NCI-H446 (cell line): ENCODE measurements around the gene CDK11B.

ENCODE experiments used
- DNase-seq, 2 experiments: peaks; one replicate each; lab custom pipeline; 2025; lab: John Stamatoyannopoulos, UW

Gene CDK11B

GRCh38 chr1:1627261-1627828 is 31.5 kb downstream of the CDK11B start:
- no peak for DNase-seq

- no peak for DNase-seq
These were observed 32.3 kb downstream of the CDK11B start for GRCh38 chr1:1626207-1627141.

- DNase-seq = no peak
These were observed 33.0 kb downstream of the CDK11B start for GRCh38 chr1:1625824-1626206.

- no peak for DNase-seq
These were observed 33.4 kb downstream of the CDK11B start for GRCh38 chr1:1625404-1625775.

- DNase-seq = no peak
These were observed 34.1 kb downstream of the CDK11B start for GRCh38 chr1:1624443-1625403.

GRCh38 chr1:1623631-1624442 is 35.0 kb downstream of the CDK11B start:
- no peak for DNase-seq

GRCh38 chr1:1623181-1623630 is 35.6 kb downstream of the CDK11B start:
- no peak for DNase-seq

GRCh38 chr1:1622788-1623094 is 36.1 kb downstream of the CDK11B start:
- no peak for DNase-seq

GRCh38 chr1:1622010-1622787 is 36.6 kb downstream of the CDK11B start:
- no peak for DNase-seq

GRCh38 chr1:1621173-1622009 is 37.4 kb downstream of the CDK11B start:
- DNase-seq = no peak

GRCh38 chr1:1620433-1621139 is 38.2 kb downstream of the CDK11B start:
- DNase-seq = no peak

- no peak for DNase-seq
These were observed 38.9 kb downstream of the CDK11B start for GRCh38 chr1:1619917-1620361.

- DNase-seq = no peak
These were observed 40.3 kb downstream of the CDK11B start for GRCh38 chr1:1618396-1619068.

- DNase-seq = no peak
These were observed 40.9 kb downstream of the CDK11B start for GRCh38 chr1:1617925-1618324.

GRCh38 chr1:1617516-1617915 is 41.3 kb downstream of the CDK11B start:
- DNase-seq = no peak

GRCh38 chr1:1616838-1617237 is 42.0 kb downstream of the CDK11B start:
- no peak for DNase-seq

- no peak for DNase-seq
These were observed 42.6 kb downstream of the CDK11B start for GRCh38 chr1:1616045-1616790.
